GM23248 (cell line): ENCODE data around the gene ACTN1. TPM values are rescaled to one million over a fixed set of nuclear protein-coding genes. Genes with fewer than 3 reads are reported as not detected.

Source experiments
- DNase-seq: peaks from one replicate; pipeline ENCODE4 v3.0.0-alpha.2; 2015
- H2AFZ ChIP-seq: fragments of 200-600 bp; sonication (generic); 2 replicates; pipeline ENCODE4 v1.6.1; 2016; ENCODE audit warnings: antibody characterized with exemption
- H3F3A ChIP-seq: fragments of 200-600 bp; sonication (generic); 2 replicates; pipeline ENCODE4 v1.6.1; 2016; ENCODE audit warnings: mild to moderate bottlenecking, antibody characterized with exemption, mixed run types; ENCODE audit not compliant: insufficient read depth
- H3K27ac ChIP-seq: fragments of 200-600 bp; sonication (generic); 2 replicates; pipeline ENCODE4 v1.5.1; 2016; ENCODE audit warnings: mild to moderate bottlenecking
- H3K27me3 ChIP-seq: fragments of 200-600 bp; sonication (generic); replicated peaks from 2 replicates; pipeline ENCODE4 v1.6.1; 2016; ENCODE audit warnings: mild to moderate bottlenecking; ENCODE audit not compliant: insufficient read depth
- H3K36me3 ChIP-seq: fragments of 200-600 bp; sonication (generic); 2 replicates; pipeline ENCODE4 v1.6.1; 2016; ENCODE audit warnings: low read depth, mild to moderate bottlenecking
- H3K4me1 ChIP-seq: fragments of 200-600 bp; sonication (generic); 2 replicates; pipeline ENCODE4 v1.6.1; 2016; ENCODE audit warnings: mild to moderate bottlenecking; ENCODE audit not compliant: insufficient read depth
- H3K4me2 ChIP-seq: fragments of 200-600 bp; sonication (generic); one replicate; pipeline ENCODE4 v1.6.1; 2016; ENCODE audit warnings: mild to moderate bottlenecking; ENCODE audit not compliant: unreplicated experiment
- H3K4me3 ChIP-seq: fragments of 200-600 bp; sonication (generic); 2 replicates; pipeline ENCODE4 v1.5.1; 2016; ENCODE audit warnings: mild to moderate bottlenecking
- H3K79me2 ChIP-seq: fragments of 200-600 bp; sonication (generic); 2 replicates; pipeline ENCODE4 v1.6.1; 2016; ENCODE audit warnings: mild to moderate bottlenecking; ENCODE audit not compliant: insufficient read depth
- H3K9ac ChIP-seq: fragments of 200-600 bp; sonication (generic); 2 replicates; pipeline ENCODE4 v1.6.1; 2016; ENCODE audit warnings: mild to moderate bottlenecking
- H3K9me2 ChIP-seq: fragments of 200-600 bp; sonication (generic); 2 replicates; pipeline ENCODE4 v1.6.1; 2016; ENCODE audit warnings: mixed run types, mild to moderate bottlenecking, moderate library complexity; ENCODE audit not compliant: insufficient read depth
- H3K9me3 ChIP-seq: fragments of 200-600 bp; sonication (generic); one replicate; pipeline ENCODE4 v1.6.1; 2017; ENCODE audit warnings: low read depth
- H4K20me1 ChIP-seq: fragments of 200-600 bp; sonication (generic); 2 replicates; pipeline ENCODE4 v1.6.0; 2016; ENCODE audit not compliant: insufficient read depth
- EZH2 ChIP-seq: fragments of 200-600 bp; sonication (generic); IDR thresholded peaks from 2 replicates; pipeline ENCODE4 v1.6.1; 2018; ENCODE audit warnings: antibody characterized with exemption, mild to moderate bottlenecking; ENCODE audit not compliant: insufficient read depth, poor library complexity, severe bottlenecking
- EZH2phosphoT487 ChIP-seq: fragments of 200-600 bp; sonication (generic); IDR thresholded peaks from 2 replicates; pipeline ENCODE4 v1.6.1; 2018; ENCODE audit warnings: antibody characterized with exemption, moderate library complexity, mild to moderate bottlenecking, low read depth; ENCODE audit not compliant: insufficient read depth
- WGBS, 2 experiments: methylation state at CpG; one replicate each; pipeline ENCODE4 v1.1.6; 2015 to 2017; ENCODE audit warnings: low lambda C conversion rate in 2 of 2, low coverage in 1 of 2; ENCODE audit errors: missing lambda C conversion rate in 2 of 2; 5-methylcytosine and 5-hydroxymethylcytosine counted together
- in situ Hi-C: fragments of 300-500 bp; cut with MboI; formaldehyde crosslinking; loops from 2 replicates; pipeline ENCODE4 v1.15.0; 2020
- polyA plus RNA-seq: library from polyadenylated mRNA; unstranded; fragments of >200 nt; fragmentation: Nextera tagmentation; extraction: Ambion mirVana; gene quantifications from 2 replicates; pipeline ENCODE4 v1.2.1, GENCODE V29; 2016
- total RNA-seq: library from RNA; depleted of rRNA; stranded (reverse); fragments of >200 nt; shearing (Covaris generic); gene quantifications from 2 replicates; pipeline ENCODE4 v1.2.3, GENCODE V29; 2014

Gene ACTN1
- total and polyA plus RNA-seq, 2 experiments from 2014 or later, result 403 to 597 TPM

GRCh38 chr14:68949601-68949965 lies 29.5 kb downstream of the ACTN1 start:
- 61 to 70% methylated on average over 2 of the region's 2 CpGs for WGBS, 2 experiments
- H2AFZ ChIP-seq, result no peak overlapping the region
- H3K9me3 ChIP-seq, result no peaks in the 10 kb centered on the region
- H3K4me1 ChIP-seq, result peaks cover 74% of the 10 kb centered on the region
- H3K27ac ChIP-seq, result peak overlapping the region; percentile 95
- 0 out of 2 replicates have a peak, but pooled peaks cover 4% of the 10 kb centered on the region for H3K36me3 ChIP-seq
- peak overlapping the region; percentile 62 for H3K4me2 ChIP-seq
- peaks cover 80% of the 10 kb centered on the region for H3F3A ChIP-seq
- DNase-seq, result peak; percentile 68
- peaks cover 38% of the 10 kb centered on the region; the same call in 1 of the 2 replicates for H4K20me1 ChIP-seq
- H3K27me3 ChIP-seq, result no peaks in the 10 kb centered on the region
- no peaks in the 10 kb centered on the region for H3K9me2 ChIP-seq
- TF ChIP-seq EZH2, result no peak
- no peak for TF ChIP-seq EZH2phosphoT487
- H3K9ac ChIP-seq, result peak overlapping the region; percentile 50; the same call in 1 of the 2 replicates
- no peak overlapping the region for H3K4me3 ChIP-seq
- peaks cover 98% of the 10 kb centered on the region for H3K79me2 ChIP-seq
- in situ Hi-C loops, result no loop called here

DNA sequence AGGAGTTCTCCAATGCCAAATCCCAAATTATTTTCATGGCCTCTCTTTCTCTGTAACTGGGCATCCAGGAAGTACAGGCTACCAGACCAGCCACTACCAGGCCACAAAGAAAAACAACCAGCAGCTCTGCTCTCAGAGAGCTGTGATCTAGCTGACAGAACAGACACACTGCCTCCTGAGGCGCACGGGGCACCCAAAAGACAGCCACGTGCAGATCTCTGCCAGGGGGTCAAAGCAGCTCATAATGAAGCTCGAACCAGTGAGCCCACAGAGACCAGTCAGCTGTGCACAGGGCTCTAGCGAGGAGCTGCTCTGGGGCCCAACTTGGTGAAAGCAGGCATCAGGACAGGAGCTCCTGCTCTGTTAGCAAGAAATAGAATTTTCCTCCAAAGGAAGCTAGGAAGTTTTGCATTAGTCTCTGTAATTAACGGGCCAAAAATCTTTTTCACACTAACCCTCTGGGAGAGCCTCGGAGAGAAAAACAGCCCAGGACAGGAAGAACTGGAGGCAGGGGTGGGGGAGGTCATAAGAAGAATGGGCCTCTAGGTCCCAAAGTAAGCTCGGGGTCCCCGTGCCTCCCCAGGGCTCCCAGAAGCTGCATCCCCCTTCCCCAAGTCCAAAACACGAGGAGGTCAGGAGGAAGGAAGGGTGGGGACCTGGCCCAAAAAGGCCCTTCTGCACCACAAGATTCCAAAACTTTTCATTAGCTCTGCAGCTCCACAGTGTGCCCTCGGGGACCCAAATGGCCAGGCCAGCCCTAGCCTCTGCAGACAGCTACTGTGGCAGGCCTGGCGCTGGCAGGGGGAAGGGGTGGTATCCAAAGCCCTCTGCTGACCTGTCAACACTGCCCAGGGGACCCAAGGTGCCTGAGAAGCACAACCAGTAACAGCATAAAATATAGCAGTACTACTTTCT lies 30.2 kb downstream of the ACTN1 start:
- peak; percentile 49 for DNase-seq
- WGBS, 2 experiments, result 20 to 22% methylated on average over 12 of the region's 12 CpGs
- 0 out of 2 replicates have a peak, but pooled peaks cover 4% of the 10 kb centered on the region for H3K36me3 ChIP-seq

GRCh38 chr14:68947802-68948201 lies 31.3 kb downstream of the ACTN1 start:
- peak; percentile 85 for DNase-seq
- Histone ChIP-seq H3K79me2 (peaks cover 98% of the 10 kb centered on the region), H3K4me2 (peak overlapping the region; percentile 62), H3K27ac (peak overlapping the region; percentile 95), H4K20me1 (peaks cover 39% of the 10 kb centered on the region; the same call in 1 of the 2 replicates), H3K4me1 (peaks cover 74% of the 10 kb centered on the region), H2AFZ (no peak overlapping the region), H3K27me3 (no peaks in the 10 kb centered on the region), H3K9me3 (no peaks in the 10 kb centered on the region), H3K9me2 (no peaks in the 10 kb centered on the region), H3K9ac (peak overlapping the region; percentile 50; the same call in 1 of the 2 replicates), H3K36me3 (0 out of 2 replicates have a peak, but pooled peaks cover 4% of the 10 kb centered on the region), H3K4me3 (no peak overlapping the region), H3F3A (peaks cover 79% of the 10 kb centered on the region)
- no peak for TF ChIP-seq EZH2phosphoT487
- TF ChIP-seq EZH2, result no peak
- in situ Hi-C loops, result no loop called here
- 20 to 26% methylated on average over 8 of the region's 8 CpGs for WGBS, 2 experiments

More for the DNA sequence above, 30.2 kb downstream of the ACTN1 start:
- Histone ChIP-seq H4K20me1 (peaks cover 42% of the 10 kb centered on the region; the same call in 1 of the 2 replicates), H3K9me3 (no peaks in the 10 kb centered on the region), H3K9me2 (no peaks in the 10 kb centered on the region), H3K4me2 (peak overlapping the region; percentile 62), H3K79me2 (peaks cover 98% of the 10 kb centered on the region), H3K9ac (peak overlapping the region; percentile 50), H3K27me3 (no peaks in the 10 kb centered on the region), H2AFZ (no peak overlapping the region), H3K4me1 (peaks cover 74% of the 10 kb centered on the region), H3K27ac (peak overlapping the region; percentile 95), H3F3A (peaks cover 81% of the 10 kb centered on the region), H3K4me3 (no peak overlapping the region)
- in situ Hi-C loops, result no loop called here
- no peak for TF ChIP-seq EZH2
- no peak for TF ChIP-seq EZH2phosphoT487

DNA sequence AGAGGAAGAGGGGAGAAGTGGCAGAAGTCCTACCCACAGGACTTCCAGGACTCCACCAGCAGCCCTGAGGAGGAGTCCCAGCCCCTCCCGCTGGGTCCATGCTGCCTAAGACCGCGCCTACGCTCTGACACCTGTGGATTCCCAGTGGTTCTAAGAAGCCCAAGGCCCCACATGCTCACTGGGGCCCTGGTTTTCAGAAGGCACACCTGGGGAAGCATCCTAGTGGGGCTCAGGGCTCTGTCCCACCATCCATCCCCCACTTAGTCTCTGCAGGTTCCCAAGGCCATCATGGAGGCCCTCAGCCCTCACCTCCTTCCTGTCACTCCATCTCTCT lies 32.6 kb downstream of the ACTN1 start:
- peaks cover 98% of the 10 kb centered on the region for H3K79me2 ChIP-seq
- peaks cover 77% of the 10 kb centered on the region for H3F3A ChIP-seq
- H3K9me3 ChIP-seq, result no peaks in the 10 kb centered on the region
- H4K20me1 ChIP-seq, result peaks cover 39% of the 10 kb centered on the region; the same call in 1 of the 2 replicates
- no peak overlapping the region for H2AFZ ChIP-seq
- TF ChIP-seq EZH2phosphoT487 (no peak), EZH2 (no peak)
- DNase-seq, result no peak
- no peaks in the 10 kb centered on the region for H3K36me3 ChIP-seq
- no peaks in the 10 kb centered on the region for H3K27me3 ChIP-seq
- no peaks in the 10 kb centered on the region for H3K9me2 ChIP-seq
- no peak overlapping the region for H3K27ac ChIP-seq
- H3K9ac ChIP-seq, result no peak overlapping the region
- H3K4me1 ChIP-seq, result peaks cover 74% of the 10 kb centered on the region
- H3K4me2 ChIP-seq, result no peak overlapping the region
- in situ Hi-C loops, result no loop called here
- no peak overlapping the region for H3K4me3 ChIP-seq
- 96 to 99% methylated on average over 4 of the region's 4 CpGs for WGBS, 2 experiments
